ENCODE data around the gene TRPC1.

- TF ChIP-seq CTCF (IDR thresholded peaks at IDR 0.05 in 4 of 5, conservative IDR thresholded peaks at IDR 0.05 in 1 of 5) (no peak), POLR2A (IDR thresholded peaks at IDR 0.05) (no peak)
These were observed 84.5 kb downstream of the TRPC1 start for GRCh38 chr3:142808103-142808917.

Measured in gastrocnemius medialis (tissue), 4 donors.